Astrocyte of the cerebellum (primary cell): ENCODE results near the gene FAN1.

Experiments
- DNase-seq: peaks from one replicate; pipeline ENCODE4 v3.0.0-alpha.2; 2011; ENCODE audit warnings: low read depth
- H3K4me3 ChIP-seq: 2 replicates; pipeline ENCODE4 v1.5.1; 2011; ENCODE audit warnings: mild to moderate bottlenecking, low read depth, low read length, moderate library complexity
- CTCF ChIP-seq: IDR thresholded peaks from 2 replicates; pipeline ENCODE4 v1.5.1; 2012; ENCODE audit warnings: low read length, low read depth, moderate library complexity, mild to moderate bottlenecking; ENCODE audit errors: missing control alignments
- in situ Hi-C: cut with HindIII; loops from 2 replicates; pipeline ENCODE4 v1.10.0; 2017; ENCODE audit warnings: low sequenced_read_pairs

The FAN1 gene

GRCh38 chr15:30903497-30904187, at the start of gene FAN1:
Gene FAN1 (plus strand): TSS chr15:30903915. CDS start chr15:30904664, 749 bp downstream.
- no peak for TF ChIP-seq CTCF
- peak; percentile 43 for DNase-seq
- in situ Hi-C loops, result loop anchor here (5.0 kb wide), 1 partner anchor 69 kb away; no protein-coding TSS in a partner anchor
- peak within 1 kb of the TSS; percentile 68 for H3K4me3 ChIP-seq

- TF ChIP-seq CTCF, result peak; percentile 74
- DNase-seq, result no peak
- in situ Hi-C loops, result no loop called here
- no peak overlapping the region for H3K4me3 ChIP-seq
Observed at GRCh38 chr15:30859091-30859874, 44.4 kb upstream of the FAN1 start.

DNA sequence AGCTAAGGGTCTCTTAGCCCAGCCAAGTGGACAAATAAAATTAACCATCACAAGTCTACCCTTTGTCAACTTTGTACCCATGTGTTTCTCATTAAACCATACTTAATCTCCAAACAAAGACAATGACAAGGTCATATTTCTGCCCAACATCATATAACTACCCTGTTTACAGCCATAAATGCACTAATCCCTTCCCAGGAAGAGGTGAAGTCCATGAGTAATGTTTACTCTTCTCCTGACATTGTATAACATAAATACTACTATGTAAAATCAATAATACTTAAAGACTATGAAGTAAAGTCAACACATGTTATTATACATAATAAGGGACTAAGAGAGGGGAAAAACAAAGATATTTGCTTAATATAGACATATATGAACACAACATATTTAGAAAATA, 38.5 kb upstream of the FAN1 start:
- no peak for TF ChIP-seq CTCF
- no peak overlapping the region for H3K4me3 ChIP-seq
- DNase-seq, result no peak
- in situ Hi-C loops, result no loop called here

DNA sequence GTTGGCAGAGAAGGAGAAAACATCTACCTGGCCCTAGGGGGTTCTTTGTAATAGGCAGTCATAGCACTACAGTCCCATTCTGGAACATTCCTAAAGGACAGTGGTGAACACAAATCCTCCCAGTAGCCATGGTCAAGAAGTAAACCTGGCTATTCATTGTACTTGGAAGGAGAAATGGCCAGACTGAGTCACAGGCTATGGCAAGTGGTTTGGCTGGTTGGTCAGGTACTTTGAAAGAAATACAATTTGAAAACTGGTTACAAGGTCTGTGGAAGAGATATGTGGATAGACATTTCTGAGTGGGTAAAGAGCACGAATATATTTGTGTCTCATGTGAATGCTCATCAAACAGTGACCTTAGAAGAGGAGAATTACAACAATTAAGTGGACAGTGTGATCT, 33.0 kb upstream of the FAN1 start:
- no peak for TF ChIP-seq CTCF
- H3K4me3 ChIP-seq, result no peak overlapping the region
- in situ Hi-C loops, result no loop called here
- DNase-seq, result no peak

DNA sequence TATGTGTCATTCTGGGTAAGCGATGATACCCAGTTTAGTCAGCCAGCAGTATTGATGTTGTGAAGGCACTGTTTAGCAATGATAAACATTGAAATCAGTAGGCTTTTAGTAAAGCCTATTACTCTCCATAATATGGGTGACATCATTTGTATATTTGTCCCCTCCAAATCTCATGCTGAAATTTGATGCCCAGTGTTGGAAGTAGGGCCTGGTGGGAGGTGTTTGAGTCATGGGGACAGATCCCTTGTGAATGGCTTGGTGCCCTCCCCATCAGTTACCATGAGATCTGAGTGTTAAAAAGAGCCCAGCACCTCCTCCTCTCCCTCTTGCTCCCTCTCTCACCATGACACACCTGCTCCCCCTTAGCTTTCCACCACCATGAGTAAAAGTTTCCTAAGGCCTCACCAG, 31.4 kb upstream of the FAN1 start:
- DNase-seq, result no peak
- in situ Hi-C loops, result no loop called here
- TF ChIP-seq CTCF, result no peak
- H3K4me3 ChIP-seq, result no peak overlapping the region

- TF ChIP-seq CTCF, result no peak
- DNase-seq, result no peak
- H3K4me3 ChIP-seq, result no peak overlapping the region
- in situ Hi-C loops, result no loop called here
Observed at GRCh38 chr15:30877070-30877469, 26.6 kb upstream of the FAN1 start.
